Measurements from ENCODE around the gene CHMP6.

CHMP6 gene

DNA sequence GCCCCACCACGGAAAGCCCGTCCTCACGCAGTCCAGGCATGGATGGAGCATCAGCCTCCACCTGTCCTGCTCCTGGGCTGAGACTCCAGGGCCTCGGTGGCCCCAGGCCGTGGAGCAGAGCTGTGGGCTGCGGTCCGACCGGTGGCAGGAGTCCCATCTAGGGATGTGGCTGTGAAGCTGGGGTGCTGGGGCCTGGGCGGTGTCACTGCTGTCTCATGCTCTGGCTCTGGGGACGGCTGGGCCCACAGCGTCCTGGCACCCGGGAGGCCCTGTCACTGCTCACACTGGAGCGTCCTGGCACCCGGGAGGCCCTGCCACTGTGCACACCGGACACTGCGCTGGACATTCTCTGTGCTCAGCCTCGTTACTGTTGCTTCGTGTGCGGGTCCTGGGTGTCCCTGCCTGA is 51.7 kb downstream of the CHMP6 start:
- DNase-seq (ENCODE audit: low spot score) = no peak

- no peak for DNase-seq (ENCODE audit: low spot score)
These were observed 52.2 kb downstream of the CHMP6 start for GRCh38 chr17:81043725-81044427.

GRCh38 chr17:81044428-81044763 is 52.8 kb downstream of the CHMP6 start:
- DNase-seq (ENCODE audit: low spot score) = no peak

DNA sequence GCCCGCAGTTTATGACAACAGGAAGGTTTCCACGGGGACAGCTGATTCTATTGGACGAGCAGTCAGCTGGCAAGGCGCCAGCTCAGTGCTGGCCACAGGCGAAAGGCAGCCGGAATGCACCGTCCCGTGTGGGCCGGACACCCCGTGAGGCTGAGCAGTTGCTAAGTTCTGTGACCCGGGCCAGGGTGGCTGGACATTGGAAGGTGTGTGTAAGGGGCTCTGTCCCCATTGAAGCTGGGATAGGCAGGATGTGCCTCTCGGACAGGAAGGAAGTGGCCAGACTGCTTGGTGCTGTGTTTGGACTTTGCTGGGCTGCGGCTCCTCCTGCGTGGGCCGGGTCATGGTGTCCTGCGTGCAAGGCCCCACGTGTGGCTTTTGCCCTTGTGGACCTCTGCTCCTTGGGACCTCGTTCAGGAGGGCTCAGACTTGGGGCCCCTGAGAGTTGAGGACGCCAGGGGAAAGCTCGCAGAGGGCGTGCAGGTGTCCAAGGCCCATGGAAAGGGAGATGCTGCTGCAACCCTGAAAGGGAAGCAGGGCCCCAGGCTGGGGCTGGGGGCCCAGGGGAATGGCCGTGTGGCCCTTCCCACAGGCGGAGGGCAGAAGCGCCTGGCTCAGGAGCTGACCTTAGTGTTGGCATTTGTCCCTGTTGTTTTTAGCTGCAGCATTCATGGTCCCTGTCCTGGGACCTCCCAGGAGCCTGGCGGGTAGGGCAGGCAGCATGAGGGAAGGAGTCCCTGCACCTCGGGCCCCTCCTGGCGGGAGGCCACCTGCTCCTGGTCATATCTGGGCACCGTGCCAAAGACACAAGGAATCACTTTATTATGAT is 53.3 kb downstream of the CHMP6 start:
- DNase-seq (ENCODE audit: low spot score) = no peak

DNA sequence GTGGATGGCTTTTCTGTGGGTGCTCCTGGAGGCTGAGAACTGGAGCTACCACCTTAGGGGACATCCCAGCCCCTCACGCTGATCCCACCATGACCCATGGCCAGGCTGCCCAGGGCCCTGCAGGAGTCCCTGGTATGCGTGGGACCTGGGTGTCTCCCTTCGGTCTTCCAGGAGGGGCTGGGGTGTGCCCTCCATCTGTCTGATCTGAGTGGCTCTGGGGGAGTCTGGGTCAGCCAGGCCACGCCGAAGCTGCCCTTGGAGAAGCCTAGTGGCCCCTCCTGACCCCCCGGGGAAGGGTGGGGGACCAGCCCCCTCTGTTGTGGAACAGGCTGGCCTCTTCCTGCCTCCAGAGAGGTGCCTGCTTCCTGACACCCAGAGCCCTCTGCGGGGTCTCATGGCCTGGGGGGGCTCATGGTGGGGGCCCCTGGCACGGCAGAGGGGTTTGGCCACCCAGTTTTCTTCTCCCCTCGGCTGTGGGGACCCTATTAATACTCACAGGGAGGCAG is 54.0 kb downstream of the CHMP6 start:
- DNase-seq (ENCODE audit: low spot score) = no peak

- DNase-seq (ENCODE audit: low spot score) = no peak
These were observed 54.6 kb downstream of the CHMP6 start for GRCh38 chr17:81046132-81046769.

GRCh38 chr17:81046770-81047359 is 55.2 kb downstream of the CHMP6 start:
- no peak for DNase-seq (ENCODE audit: low spot score)

DNA sequence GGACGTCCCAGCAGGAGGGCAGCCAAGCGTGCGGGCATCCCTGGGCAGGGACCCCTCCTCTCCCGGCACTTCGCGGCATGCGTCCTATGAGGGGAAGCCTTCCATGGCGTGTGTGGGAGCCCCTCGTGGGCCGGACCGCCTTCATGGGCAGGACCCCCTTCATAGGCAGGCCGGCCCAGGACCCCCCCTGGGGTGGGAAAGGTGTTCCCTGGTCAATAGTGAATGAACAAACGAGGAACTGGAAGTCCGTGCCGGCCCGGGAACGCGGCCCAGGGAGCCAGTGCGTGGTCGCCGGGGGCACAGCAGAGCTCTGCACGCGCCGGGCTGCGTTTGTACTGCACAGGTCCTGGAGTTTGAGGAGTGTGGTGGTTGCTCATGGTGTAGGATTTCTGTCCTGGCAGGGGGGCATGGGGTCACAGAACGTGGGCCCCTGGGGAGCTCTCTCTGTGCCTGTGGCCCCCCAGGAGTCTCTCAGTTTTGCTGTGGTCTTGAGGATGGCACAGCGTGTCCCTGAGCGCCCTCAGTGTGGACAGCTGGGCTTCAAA is 57.3 kb downstream of the CHMP6 start:
- no peak for DNase-seq (ENCODE audit: low spot score)

GRCh38 chr17:81049372-81049911 is 57.8 kb downstream of the CHMP6 start:
- DNase-seq (ENCODE audit: low spot score) = no peak
